ENCODE measurements around the gene DGUOK. TPM values are rescaled to one million over a fixed set of nuclear protein-coding genes. Genes with fewer than 3 reads are reported as not detected.
"Not testable (repeated sequence)": the region's sequence is repeated elsewhere in the genome, so short reads cannot be mapped to it uniquely, and the experiment has no call there.

DGUOK gene
- total RNA-seq (2014; rRNA removed; shearing (Covaris generic)): 74.9 and 82.4 TPM in 2 replicates
- polyA plus RNA-seq (2015; cell fraction: cytosol; rRNA removed): 87.7 and 92.2 TPM in 2 replicates
- polyA plus RNA-seq (2015; cell fraction: nucleus; rRNA removed): 55.8 and 57.2 TPM in 2 replicates

DNA sequence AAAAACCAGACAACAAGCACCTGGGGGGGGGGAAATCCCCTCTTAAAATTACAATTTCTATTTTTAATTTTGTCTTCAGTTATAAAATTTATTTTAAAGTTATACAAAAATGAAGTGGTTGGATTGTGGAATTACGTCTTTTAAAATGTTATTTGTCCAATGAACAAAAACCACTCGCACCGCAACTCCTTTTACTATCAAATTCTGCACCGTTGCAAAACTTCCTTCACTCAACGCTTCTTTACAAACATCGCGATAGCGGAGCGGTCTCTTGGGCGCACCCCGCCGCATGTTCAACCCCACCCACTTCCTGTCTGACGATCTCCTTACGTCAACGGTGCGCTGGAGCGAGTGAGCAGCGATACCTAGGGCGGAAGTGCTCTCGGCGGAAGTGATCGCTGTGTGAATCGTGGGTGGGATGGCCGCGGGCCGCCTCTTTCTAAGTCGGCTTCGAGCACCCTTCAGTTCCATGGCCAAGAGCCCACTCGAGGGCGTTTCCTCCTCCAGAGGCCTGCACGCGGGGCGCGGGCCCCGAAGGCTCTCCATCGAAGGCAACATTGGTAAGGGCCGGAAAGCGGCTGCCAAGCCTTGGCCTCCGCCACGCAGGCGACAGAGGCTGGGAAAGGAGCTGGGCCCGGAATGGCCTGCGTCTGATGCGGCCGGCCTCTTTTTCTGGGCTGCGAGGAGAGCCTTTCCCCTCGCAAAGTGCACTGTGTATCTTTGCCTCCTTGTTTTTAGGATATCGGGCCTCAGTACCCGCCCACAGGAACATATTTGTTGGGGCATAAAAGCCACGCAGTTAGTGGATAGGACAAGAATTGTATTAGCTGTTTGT, at the start of gene DGUOK:
TSS of gene DGUOK (plus strand) at position 388 of the 835 bp plus-strand sequence. CDS start at position 419, 31 bp downstream.
- in situ Hi-C loops (cut with HindIII; ENCODE audit: low pct_unique_long_range_greater_than_20kb, low sequenced_read_pairs): no loop called here
- DNase-seq (ENCODE audit: low read depth, low spot score): peak; percentile 100

DNA sequence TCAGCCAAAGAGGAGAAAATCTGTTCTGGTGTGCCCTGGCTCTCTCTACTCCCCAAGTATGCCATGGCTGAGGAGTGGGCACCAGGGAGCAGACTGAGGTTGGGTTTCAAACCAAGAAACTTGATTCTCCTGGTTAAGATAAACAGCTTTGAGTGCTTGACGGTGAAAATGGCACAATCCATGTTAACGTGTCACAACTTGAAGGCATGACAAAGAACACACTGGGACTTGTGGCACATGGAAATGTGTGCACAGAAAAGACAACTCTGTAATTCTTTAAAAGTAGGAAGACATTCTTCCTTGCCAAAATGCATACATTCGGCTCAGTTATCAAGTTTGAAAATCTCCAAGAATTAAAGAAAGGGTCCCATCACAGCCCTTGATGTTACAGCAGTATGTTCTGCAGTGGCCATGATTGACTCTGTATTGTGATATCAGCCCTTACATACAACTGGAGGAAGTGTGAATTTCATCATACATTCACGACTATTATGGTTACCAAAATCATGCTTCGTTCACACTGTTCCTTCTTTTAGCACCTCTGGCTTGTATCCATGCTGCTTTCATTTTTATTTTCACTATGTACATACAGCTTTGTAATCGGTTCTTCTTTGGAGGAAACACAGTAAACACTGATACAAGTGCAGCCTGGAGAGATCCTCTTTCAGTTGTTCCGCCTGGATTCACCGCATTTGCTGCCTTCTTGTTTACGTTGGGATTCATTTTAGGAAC, 49.4 kb upstream of the DGUOK start:
- in situ Hi-C loops (cut with HindIII; ENCODE audit: low pct_unique_long_range_greater_than_20kb, low sequenced_read_pairs): no loop called here
- DNase-seq (ENCODE audit: low read depth, low spot score): no peak

DNA sequence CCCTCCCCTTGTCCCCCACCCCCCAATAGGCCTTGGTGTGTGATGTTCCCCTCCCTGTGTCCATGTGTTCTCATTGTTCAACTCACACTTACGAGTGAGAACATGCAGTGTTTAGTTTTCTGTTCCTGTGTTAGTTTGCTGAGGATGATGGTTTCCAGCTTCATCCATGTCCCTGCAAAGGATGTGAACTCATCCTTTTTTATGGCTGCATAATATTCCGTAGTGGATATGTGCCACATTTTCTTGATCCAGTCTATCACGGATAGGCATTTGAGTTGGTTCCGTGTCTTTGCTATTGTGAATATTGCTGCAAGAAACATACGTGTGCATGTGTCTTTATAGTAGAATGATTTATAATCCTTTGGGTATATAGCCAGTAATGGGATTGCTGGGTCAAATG, 48.7 kb upstream of the DGUOK start:
- in situ Hi-C loops (cut with HindIII; ENCODE audit: low pct_unique_long_range_greater_than_20kb, low sequenced_read_pairs): not testable (repeated sequence)

DNA sequence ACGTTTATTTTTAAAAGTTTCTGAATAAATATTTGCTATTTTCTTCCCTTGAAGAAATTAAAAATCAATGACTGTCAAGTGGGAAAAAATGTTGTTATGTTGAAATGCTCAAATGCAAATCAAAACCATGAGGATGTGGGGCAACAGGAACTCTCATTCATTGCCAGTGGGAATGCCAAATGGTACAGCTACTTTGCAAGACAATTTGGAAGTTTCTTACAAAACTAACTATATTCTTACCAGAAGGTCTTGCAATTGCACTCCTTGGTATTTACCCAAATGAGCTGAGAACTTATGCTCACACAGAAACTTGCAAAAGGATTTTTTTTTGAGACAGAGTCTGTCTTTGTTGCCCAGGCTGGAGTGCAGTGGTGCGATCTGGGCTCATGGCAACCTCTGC, 41.3 kb upstream of the DGUOK start:
- in situ Hi-C loops (cut with HindIII; ENCODE audit: low pct_unique_long_range_greater_than_20kb, low sequenced_read_pairs): no loop called here
- DNase-seq (ENCODE audit: low read depth, low spot score): no peak

More for the DNA sequence above, 48.7 kb upstream of the DGUOK start:
- DNase-seq (ENCODE audit: low read depth, low spot score): not testable (repeated sequence)

DNA sequence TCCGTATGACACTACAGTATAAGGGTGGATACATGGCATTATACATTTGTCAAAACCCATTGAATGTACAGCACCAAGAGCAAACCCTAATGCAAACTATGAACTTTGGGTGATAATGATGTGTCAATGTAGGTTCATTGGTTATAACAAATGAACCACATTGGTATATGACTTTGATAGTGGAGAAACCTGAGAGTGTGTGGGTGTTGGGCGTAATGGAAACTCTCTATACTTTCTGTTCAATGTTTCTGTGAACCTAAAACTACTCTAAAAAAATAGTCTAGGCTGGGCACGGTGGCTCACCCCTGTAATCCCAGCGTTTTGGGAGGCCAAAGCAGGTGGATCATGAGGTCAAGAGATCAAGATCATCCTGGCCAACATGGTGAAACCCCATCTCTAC, 40.3 kb upstream of the DGUOK start:
- in situ Hi-C loops (cut with HindIII; ENCODE audit: low pct_unique_long_range_greater_than_20kb, low sequenced_read_pairs): no loop called here
- DNase-seq (ENCODE audit: low read depth, low spot score): no peak

DNA sequence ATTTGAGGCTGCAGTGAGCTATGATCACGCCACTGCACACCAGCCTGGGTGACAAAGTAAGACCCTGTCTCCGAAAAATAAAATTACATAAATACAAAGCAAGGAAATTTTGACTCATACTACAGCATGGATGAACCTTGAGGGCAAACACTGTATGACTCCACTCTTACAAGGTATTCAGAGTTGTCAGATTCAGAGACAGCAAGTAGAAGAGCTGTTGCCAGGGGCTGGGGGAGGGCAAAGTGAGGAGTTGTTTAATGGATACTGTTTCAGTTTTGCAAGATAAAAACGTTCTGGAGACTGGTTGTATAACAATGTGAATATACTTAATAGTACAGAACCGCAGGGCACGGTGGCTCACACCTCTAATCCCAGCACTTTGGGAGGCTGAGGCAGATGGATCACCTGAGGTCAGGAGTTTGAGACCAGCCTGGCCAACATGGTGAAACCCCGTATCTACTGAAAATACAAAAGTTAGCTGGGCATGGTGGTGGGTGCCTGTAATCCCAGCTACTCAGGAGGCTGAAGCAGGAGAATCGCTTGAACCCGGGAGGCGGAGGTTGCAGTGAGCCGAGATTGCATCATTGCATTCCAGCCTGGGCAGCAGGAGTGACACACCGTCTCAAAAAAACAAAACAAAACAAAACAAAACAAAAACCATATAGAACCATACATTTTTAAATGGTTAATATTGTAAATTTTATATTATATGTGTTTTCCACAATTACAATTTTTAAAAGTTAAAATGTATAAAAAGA, 38.9 kb upstream of the DGUOK start:
- DNase-seq (ENCODE audit: low read depth, low spot score); in situ Hi-C loops (cut with HindIII; ENCODE audit: low pct_unique_long_range_greater_than_20kb, low sequenced_read_pairs): not testable (repeated sequence)

DNA sequence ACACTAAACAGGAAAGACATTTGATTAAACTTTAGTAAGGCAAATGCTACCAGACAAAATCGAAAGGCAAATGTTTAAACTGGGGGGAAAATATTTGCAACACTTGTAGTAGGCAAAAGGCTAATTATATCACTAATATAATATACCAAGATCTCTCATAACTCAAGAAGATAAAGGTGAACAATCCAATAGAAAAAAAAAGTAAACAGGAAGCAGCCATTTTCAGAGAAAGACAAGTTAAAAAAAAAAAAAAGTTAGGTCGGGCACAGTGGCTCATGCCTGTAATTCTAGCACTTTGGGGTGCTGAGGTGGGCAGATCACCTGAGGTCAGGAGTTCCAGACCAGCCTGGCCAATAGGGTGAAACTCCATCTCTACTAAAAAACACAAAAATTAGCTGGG, 38.3 kb upstream of the DGUOK start:
- DNase-seq (ENCODE audit: low read depth, low spot score): no peak
- in situ Hi-C loops (cut with HindIII; ENCODE audit: low pct_unique_long_range_greater_than_20kb, low sequenced_read_pairs): no loop called here

DNA sequence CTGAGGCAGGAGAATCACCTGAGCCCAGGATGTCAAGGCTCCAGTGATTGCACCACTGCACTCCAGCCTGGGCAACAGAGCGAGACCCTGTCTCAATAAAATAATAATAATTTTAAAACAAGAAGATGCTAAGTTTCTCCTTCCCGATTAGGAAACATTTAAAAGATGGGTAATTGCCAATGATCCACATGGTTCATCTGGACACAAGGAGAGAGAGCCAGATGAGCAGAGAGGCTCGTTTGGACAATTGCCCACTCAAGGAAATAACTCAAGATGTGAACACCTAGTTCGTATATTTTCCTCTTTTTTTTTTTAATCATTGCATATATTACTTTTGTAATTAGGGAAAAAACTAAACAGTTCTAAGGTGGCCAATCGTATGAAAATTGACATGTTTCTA, 37.5 kb upstream of the DGUOK start:
- DNase-seq (ENCODE audit: low read depth, low spot score): no peak
- in situ Hi-C loops (cut with HindIII; ENCODE audit: low pct_unique_long_range_greater_than_20kb, low sequenced_read_pairs): no loop called here

DNA sequence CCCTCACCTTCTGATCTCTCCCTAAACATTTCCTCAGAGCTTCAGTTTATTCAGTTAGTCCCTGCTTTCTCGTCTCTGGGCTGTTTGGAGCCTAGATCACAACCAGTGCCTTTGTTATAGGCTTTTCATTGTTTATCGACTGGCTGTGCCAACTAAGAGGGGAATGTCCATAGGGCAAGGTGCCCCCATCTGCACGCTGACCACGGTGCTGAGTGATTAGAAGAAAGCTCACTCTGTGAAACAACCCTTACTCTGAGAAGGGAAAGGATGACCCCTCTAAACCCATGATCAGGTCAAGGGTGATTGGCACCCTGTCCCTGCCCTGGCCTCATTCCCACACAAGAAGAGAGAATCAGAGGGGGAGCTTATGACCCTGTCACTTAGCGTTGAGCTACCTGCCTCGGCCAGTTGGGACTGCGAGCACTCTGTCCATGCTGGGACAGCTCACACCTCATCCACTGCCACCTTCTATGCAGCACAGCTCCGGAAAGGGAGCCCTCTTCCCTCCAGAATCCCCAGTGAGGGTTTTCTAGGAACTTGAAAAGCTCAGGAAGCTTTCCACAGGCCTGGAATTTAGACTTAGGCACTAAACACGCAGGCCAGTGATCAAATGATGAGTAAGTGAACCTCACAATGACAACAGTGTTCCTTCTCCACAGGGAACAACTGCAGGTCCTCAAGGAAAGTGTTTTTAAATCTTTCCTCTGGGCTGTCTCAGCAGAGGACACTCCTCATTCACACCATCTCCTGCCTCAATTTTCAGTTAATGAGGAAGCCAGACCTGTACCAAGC, 36.2 kb upstream of the DGUOK start:
- DNase-seq (ENCODE audit: low read depth, low spot score): peak; percentile 50
- in situ Hi-C loops (cut with HindIII; ENCODE audit: low pct_unique_long_range_greater_than_20kb, low sequenced_read_pairs): no loop called here

DNA sequence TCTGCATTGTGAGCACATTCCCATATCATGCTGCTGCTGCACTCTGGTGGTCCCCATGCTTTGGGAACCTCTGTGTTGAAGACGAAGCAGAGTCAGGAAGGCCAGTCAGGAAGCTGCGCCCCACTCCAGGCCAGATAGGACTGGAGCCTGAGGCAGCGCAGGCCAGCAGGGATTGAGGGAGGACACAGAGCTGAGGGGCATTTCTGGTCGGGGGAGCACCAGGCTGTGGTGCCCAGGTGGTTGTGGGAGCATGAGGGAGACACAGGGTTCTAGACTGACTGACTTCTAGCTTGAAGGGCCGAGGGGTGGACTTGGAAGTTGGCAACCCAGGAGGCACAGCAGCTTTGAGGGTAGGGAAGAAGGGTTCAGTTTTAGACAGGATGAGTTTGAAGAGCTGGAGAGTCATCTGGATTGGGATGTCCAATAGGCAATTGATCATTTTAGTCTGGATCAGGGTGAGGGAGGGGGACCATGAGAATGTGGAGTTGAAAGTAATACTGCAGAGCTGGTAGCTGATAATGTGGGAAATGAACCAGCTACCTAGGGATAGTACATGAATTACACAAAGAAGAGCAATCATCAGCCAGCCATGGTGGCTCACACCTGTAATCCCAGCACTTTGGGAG, 35.3 kb upstream of the DGUOK start:
- in situ Hi-C loops (cut with HindIII; ENCODE audit: low pct_unique_long_range_greater_than_20kb, low sequenced_read_pairs): no loop called here

DNA sequence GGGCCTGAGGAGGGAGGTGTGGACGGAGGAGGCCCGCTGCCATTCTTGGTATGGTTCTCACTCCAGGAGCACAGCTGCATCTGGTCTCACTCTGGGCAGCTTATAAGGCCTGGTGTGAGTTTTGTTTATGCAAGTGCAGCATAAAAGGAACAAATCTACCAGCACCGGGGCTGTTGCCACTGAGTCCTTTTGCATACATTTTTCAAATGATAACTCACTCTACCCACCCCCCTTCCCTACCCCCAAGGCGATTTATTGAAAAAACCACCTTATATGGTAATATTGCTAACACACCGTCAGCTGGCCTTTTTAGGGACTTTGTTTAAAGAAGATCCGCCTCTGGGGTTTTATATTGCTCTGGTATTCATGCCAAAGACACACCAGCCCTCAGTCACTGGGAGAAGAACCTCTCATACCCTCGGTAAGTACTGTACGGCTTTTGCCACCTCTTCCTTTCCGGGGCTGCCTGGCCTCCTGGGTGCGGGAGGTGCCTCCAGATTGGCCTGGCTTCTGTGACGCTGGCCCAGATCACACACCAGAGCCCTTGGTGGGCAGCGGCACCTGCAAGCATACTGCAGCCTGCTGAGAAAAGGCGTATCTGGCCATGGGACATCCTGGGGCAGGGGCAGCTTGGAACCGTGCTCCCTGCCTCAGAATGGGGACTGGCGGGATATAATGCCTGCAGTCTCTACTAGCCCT, 33.9 kb upstream of the DGUOK start, which contains the start of gene ACTG2:
TSS of gene ACTG2 (plus strand) at position 378 of the 699 bp plus-strand sequence. CDS start 8,304 bp downstream, outside the sequence.
- in situ Hi-C loops (cut with HindIII; ENCODE audit: low pct_unique_long_range_greater_than_20kb, low sequenced_read_pairs): no loop called here
- no peak for DNase-seq (ENCODE audit: low read depth, low spot score)

More for the DNA sequence above, 35.3 kb upstream of the DGUOK start:
- no peak for DNase-seq (ENCODE audit: low read depth, low spot score)

DNA sequence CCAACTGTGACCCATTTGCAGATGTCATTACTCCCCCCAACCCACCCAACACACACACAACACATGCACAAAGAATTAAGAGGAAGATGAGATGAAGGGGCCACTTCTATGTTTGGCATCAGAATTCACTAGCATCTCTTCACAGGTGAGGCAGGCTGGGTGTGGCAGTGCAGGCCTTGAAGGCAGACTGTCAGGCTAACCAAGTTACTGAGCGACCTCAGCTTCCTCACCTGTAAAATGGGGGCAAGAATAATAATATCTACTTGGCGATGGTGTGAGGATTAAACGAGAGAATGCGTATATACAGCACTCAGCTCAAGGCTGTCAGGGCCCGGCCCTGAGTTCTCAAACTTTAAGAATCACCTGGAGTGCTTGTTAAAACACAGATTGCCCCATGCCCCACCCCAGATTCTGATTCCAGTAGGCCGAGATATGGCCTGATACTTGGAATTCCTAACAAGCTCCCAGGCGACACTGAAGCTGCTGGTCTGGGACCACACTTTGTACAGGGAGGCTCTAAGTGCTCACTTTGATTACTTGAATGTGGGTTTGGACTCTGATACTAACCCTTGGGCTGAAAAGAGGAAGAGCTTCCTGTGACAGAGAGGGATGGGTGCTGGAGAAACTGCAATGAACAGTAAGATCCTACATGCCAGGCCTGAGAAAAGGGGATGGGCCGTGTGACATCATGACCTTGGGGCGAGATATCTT, 32.8 kb upstream of the DGUOK start:
- in situ Hi-C loops (cut with HindIII; ENCODE audit: low pct_unique_long_range_greater_than_20kb, low sequenced_read_pairs): no loop called here
- DNase-seq (ENCODE audit: low read depth, low spot score): no peak

DNA sequence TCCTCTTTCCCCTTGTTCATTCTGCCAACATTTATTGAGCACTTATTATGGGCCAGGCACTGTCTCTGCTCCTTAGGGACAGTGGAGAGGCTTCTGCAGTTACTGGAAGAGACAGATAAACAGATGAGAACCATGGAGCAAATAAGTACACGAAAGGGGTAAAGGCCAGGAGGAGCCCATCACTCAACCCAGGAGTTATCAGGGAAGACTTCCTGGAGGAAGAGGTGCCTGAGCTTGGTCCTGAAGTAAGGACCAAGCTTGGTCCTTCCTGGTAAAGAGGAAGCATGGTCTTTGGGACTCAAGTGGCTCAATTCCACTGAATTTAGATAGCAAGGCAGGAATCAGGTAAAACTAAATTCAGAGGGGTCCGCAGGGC, 32.2 kb upstream of the DGUOK start:
- no peak for DNase-seq (ENCODE audit: low read depth, low spot score)
- in situ Hi-C loops (cut with HindIII; ENCODE audit: low pct_unique_long_range_greater_than_20kb, low sequenced_read_pairs): no loop called here

DNA sequence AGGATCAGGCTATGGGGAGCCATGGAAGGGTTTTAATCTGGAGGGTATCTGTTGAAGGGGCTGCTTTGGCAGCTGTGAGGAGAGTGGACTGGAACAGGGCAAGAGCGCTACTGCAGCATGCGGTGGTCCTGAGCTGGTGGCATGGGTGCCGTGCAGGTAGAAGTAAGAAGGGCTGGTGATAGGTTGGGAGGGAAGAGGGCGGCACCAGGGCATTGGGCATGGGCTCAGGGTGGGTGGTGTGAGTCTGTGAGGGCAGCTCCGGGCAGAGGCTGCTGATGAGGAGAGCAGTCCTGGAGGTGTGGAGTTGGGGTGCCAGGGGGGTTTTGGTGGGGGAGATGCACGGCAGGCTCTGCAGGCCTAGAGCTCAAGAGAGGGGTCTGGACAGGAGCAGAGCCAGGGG, 31.8 kb upstream of the DGUOK start:
- in situ Hi-C loops (cut with HindIII; ENCODE audit: low pct_unique_long_range_greater_than_20kb, low sequenced_read_pairs): no loop called here
- DNase-seq (ENCODE audit: low read depth, low spot score): no peak

DNA sequence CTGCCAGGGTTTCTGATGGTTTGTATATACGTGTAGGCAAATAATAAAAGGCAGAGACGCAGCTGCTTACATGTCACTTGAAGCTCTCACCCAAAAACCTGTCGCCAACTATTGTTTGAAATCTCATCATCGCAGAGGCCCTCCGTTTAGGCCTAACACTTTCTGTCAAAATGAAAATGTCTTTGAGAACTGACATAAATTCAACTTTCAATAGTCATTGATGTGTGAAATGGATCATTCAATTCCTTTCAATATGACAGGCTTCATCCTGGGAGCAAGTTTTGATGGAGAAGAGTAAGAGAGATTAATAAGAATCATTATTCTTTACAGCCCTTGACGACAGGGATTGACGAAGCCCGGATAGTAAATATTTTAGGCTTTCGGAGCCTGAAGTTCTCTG, 31.2 kb upstream of the DGUOK start:
- in situ Hi-C loops (cut with HindIII; ENCODE audit: low pct_unique_long_range_greater_than_20kb, low sequenced_read_pairs): no loop called here
- DNase-seq (ENCODE audit: low read depth, low spot score): no peak
